Retina (tissue), 1 donor: Measurements from ENCODE around the gene AGPAT3.
"Not testable (repeated sequence)": the region's sequence is repeated elsewhere in the genome, so short reads cannot be mapped to it uniquely, and the experiment has no call there.

Experiments used
- DNase-seq: peaks from one replicate; pipeline ENCODE4 v3.0.0-alpha.2; 2016

The AGPAT3 gene

GRCh38 chr21:43835050-43835449, 30.0 kb upstream of the AGPAT3 start:
- DNase-seq = no peak

- no peak for DNase-seq
Measured at GRCh38 chr21:43835861-43836260, 29.2 kb upstream of the AGPAT3 start.

GRCh38 chr21:43836616-43837015, 28.4 kb upstream of the AGPAT3 start:
- DNase-seq = no peak

- no peak for DNase-seq
Measured at GRCh38 chr21:43840259-43840658, 24.8 kb upstream of the AGPAT3 start.

GRCh38 chr21:43842742-43843141, 22.3 kb upstream of the AGPAT3 start:
- DNase-seq = no peak

GRCh38 chr21:43844906-43845305, 20.1 kb upstream of the AGPAT3 start:
- DNase-seq = not testable (repeated sequence)

GRCh38 chr21:43845386-43845785, 19.6 kb upstream of the AGPAT3 start:
- no peak for DNase-seq

- no peak for DNase-seq
Measured at GRCh38 chr21:43846430-43846829, 18.6 kb upstream of the AGPAT3 start.

- DNase-seq = no peak
Measured at GRCh38 chr21:43847301-43847700, 17.7 kb upstream of the AGPAT3 start.

GRCh38 chr21:43848771-43849170, 16.3 kb upstream of the AGPAT3 start:
- no peak for DNase-seq

- DNase-seq = no peak
Measured at GRCh38 chr21:43849532-43850299, 15.3 kb upstream of the AGPAT3 start.

- no peak for DNase-seq
Measured at GRCh38 chr21:43850728-43851295, 14.2 kb upstream of the AGPAT3 start.

- DNase-seq = no peak
Measured at GRCh38 chr21:43851593-43851992, 13.4 kb upstream of the AGPAT3 start.

- no peak for DNase-seq
Measured at GRCh38 chr21:43853851-43854772, 10.9 kb upstream of the AGPAT3 start.

GRCh38 chr21:43854773-43855633, 10.0 kb upstream of the AGPAT3 start:
- no peak for DNase-seq

- no peak for DNase-seq
Measured at GRCh38 chr21:43855955-43856354, 9.1 kb upstream of the AGPAT3 start.

- DNase-seq = no peak
Measured at GRCh38 chr21:43858806-43859648, 6.0 kb upstream of the AGPAT3 start.

- DNase-seq = no peak
Measured at GRCh38 chr21:43859747-43860214, 5.2 kb upstream of the AGPAT3 start.

- no peak for DNase-seq
Measured at GRCh38 chr21:43861706-43862105, 3.3 kb upstream of the AGPAT3 start.

GRCh38 chr21:43864313-43864961, 586 bp upstream of the AGPAT3 start:
- peak; percentile 69 for DNase-seq
